ENCODE data around the gene SAC3D1. TPM values are rescaled to one million over a fixed set of nuclear protein-coding genes. Genes with fewer than 3 reads are reported as not detected.

Gene SAC3D1
- total and polyA plus RNA-seq, 9 of the 15 experiments (the other 6 are each of a cell fraction or from before 2014, with no cell fraction given): 0.20 to 35.2 (median 5.8) TPM

- POLR2A ChIA-PET: interaction anchor here (0.6 to 1.2 kb wide), 3 partner anchors 17 to 454 kb away, joined by 3 to 4 read pairs (median 3); partner anchors contain the start of gene MALAT1
- peak overlapping the region in 1 of 2 experiments; percentile 83; a peak in 2 of 4 replicates for H3K9ac ChIP-seq (ENCODE audit: insufficient read depth in 1 of 2, low read depth in 2 of 2, low read length in 2 of 2)
- 86% methylated on average over 7 of the region's 7 CpGs for WGBS (ENCODE audit: insufficient coverage, low coverage, missing lambda C conversion rate)
Observed at GRCh38 chr11:65045728-65046127, 4.7 kb downstream of the SAC3D1 start.

GRCh38 chr11:65047581-65048422 is 6.8 kb downstream of the SAC3D1 start:
- in situ Hi-C loops (cut with MboI): no loop called here
- DNase-seq (ENCODE audit: extremely low read depth in 1 of 4, low spot score in 3 of 4): peak in 3 of 4 experiments; percentile 40 to 71 (median 68)
- Histone ChIP-seq H4K20me1 (replicated peaks; ENCODE audit: control insufficient read depth, insufficient read depth, low read length) (no peaks in the 10 kb centered on the region; the same call in 1 of the 2 replicates), H3K4me1 (replicated peaks in 1 of 2; ENCODE audit: control insufficient read depth in 2 of 2, insufficient read depth in 2 of 2, low read length in 2 of 2) (peaks cover 6 to 50% of the 10 kb centered on the region in 2 experiments; a peak in 4 of 5 replicates), H3K27me3 (ENCODE audit: control insufficient read depth in 2 of 2, insufficient read depth in 2 of 2, low read length in 2 of 2) (no peaks in the 10 kb centered on the region), H3K4me2 (ENCODE audit: insufficient read depth, low read length) (no peak overlapping the region), H2AFZ (ENCODE audit: low read depth, low read length) (no peak overlapping the region), H3K9me3 (replicated peaks; ENCODE audit: control insufficient read depth, insufficient read depth, low read depth, low read length) (no peaks in the 10 kb centered on the region), H3K27ac (ENCODE audit: extremely low read depth, low read depth, low read length) (no peak overlapping the region), H3K4me3 (no peak overlapping the region), H3K9me1 (ENCODE audit: control insufficient read depth, insufficient read depth, low read length) (no peaks in the 10 kb centered on the region), H3K79me2 (ENCODE audit: control insufficient read depth, insufficient read depth, low read length) (peaks cover 8% of the 10 kb centered on the region), H3K36me3 (ENCODE audit: control insufficient read depth, insufficient read depth, low read length) (peaks cover 27% of the 10 kb centered on the region; the same call in 2 of the 3 replicates), H3K9ac (ENCODE audit: insufficient read depth in 1 of 2, low read depth in 2 of 2, low read length in 2 of 2) (peak overlapping the region in 1 of 2 experiments; percentile 68; a peak in 2 of 4 replicates)
- WGBS (ENCODE audit: insufficient coverage, low coverage, missing lambda C conversion rate): 65% methylated on average over 47 of the region's 56 CpGs
- FAIRE-seq: no peak
- ATAC-seq: peak; percentile 16; the same call in 1 of the 3 replicates
- ChIA-PET POLR2A (interaction anchor here (0.6 to 2.9 kb wide), 4 partner anchors 21 to 52 kb away, joined by 3 to 11 read pairs (median 4); partner anchors contain the start of genes ARL2 and SNX15), CTCF (ENCODE audit: low intra/inter-chr PET ratio) (no interaction called here)
- BruUV-seq (replicated peaks): no TSS peak
- intact Hi-C loops (cut with micrococcal nuclease): no loop called here
- TF ChIP-seq SMARCB1 (IDR thresholded peaks at IDR 0.05; ENCODE audit: insufficient read length, low read depth) (no peak), BHLHE40 (IDR thresholded peaks at IDR 0.05; ENCODE audit: low read length) (no peak), HOXB6 (CRISPR knock-in tag; IDR thresholded peaks at IDR 0.05; ENCODE audit: borderline replicate concordance) (no peak), CBX2 (IDR thresholded peaks at IDR 0.05; ENCODE audit: insufficient read depth, low read length, poor library complexity, severe bottlenecking) (no peak), UBTF (IDR thresholded peaks at IDR 0.05; ENCODE audit: borderline replicate concordance in 1 of 2, low read depth in 2 of 2, low read length in 2 of 2) (no peak), ZNF398 (CRISPR knock-in tag; IDR thresholded peaks at IDR 0.05) (no peak), MCM7 (IDR thresholded peaks at IDR 0.05) (no peak)

More at GRCh38 chr11:65045728-65046127, 4.7 kb downstream of the SAC3D1 start:
- no TSS peak for BruUV-seq (replicated peaks)
- Histone ChIP-seq H3K9me3 (replicated peaks; ENCODE audit: control insufficient read depth, insufficient read depth, low read depth, low read length) (no peaks in the 10 kb centered on the region), H2AFZ (ENCODE audit: low read depth, low read length) (no peak overlapping the region), H3K4me3 (no peak overlapping the region), H3K79me2 (ENCODE audit: control insufficient read depth, insufficient read depth, low read length) (peaks cover 24% of the 10 kb centered on the region), H3K4me2 (ENCODE audit: insufficient read depth, low read length) (no peak overlapping the region), H4K20me1 (replicated peaks; ENCODE audit: control insufficient read depth, insufficient read depth, low read length) (no peaks in the 10 kb centered on the region; the same call in 1 of the 2 replicates), H3K36me3 (ENCODE audit: control insufficient read depth, insufficient read depth, low read length) (peaks cover 27% of the 10 kb centered on the region; the same call in 2 of the 3 replicates), H3K27me3 (ENCODE audit: control insufficient read depth in 2 of 2, insufficient read depth in 2 of 2, low read length in 2 of 2) (no peaks in the 10 kb centered on the region), H3K9me1 (ENCODE audit: control insufficient read depth, insufficient read depth, low read length) (no peaks in the 10 kb centered on the region), H3K27ac (ENCODE audit: extremely low read depth, low read depth, low read length) (no peak overlapping the region), H3K4me1 (replicated peaks in 1 of 2; ENCODE audit: control insufficient read depth in 2 of 2, insufficient read depth in 2 of 2, low read length in 2 of 2) (peaks cover 6 to 60% of the 10 kb centered on the region in 2 experiments; a peak in 4 of 5 replicates)
- DNase-seq (ENCODE audit: extremely low read depth in 1 of 4, low spot score in 3 of 4) (no peak), ATAC-seq (no peak), FAIRE-seq (no peak)
- intact Hi-C loops (cut with micrococcal nuclease): no loop called here
- CTCF ChIA-PET (ENCODE audit: low intra/inter-chr PET ratio): no interaction called here
- in situ Hi-C loops (cut with MboI): no loop called here
- no peak for TF ChIP-seq FIP1L1 (IDR thresholded peaks at IDR 0.05; ENCODE audit: low read depth, low read length, poor library complexity, severe bottlenecking)
- 0 out of 2 replicates have a peak, but pooled peaks have one; percentile 45 for TF ChIP-seq RBFOX2 (IDR thresholded peaks at IDR 0.05; ENCODE audit: low read depth, low read length)
- no peak for TF ChIP-seq CREB1 (IDR thresholded peaks at IDR 0.05)
- TF ChIP-seq CREB1 (CRISPR knock-in tag; IDR thresholded peaks at IDR 0.05): 0 out of 2 replicates have a peak, but pooled peaks have one; percentile 18
